ENCODE data around the gene TERB1.
A peak's percentile ranks its signal among the peaks of the same experiment; 100 is the strongest.

TERB1 gene

GRCh38 chr16:66741950-66742808 is 59.2 kb downstream of the TERB1 start:
- DNase-seq = no peak

- no peak for DNase-seq
These were observed 60.0 kb downstream of the TERB1 start for GRCh38 chr16:66741169-66741900.

- no peak for DNase-seq
These were observed 60.9 kb downstream of the TERB1 start for GRCh38 chr16:66740533-66740932.

- DNase-seq = peak; percentile 43 to 47
These were observed 61.4 kb downstream of the TERB1 start for GRCh38 chr16:66740010-66740409.

GRCh38 chr16:66735891-66736290 is 65.5 kb downstream of the TERB1 start:
- no peak for DNase-seq

- DNase-seq = no peak
These were observed 70.3 kb downstream of the TERB1 start for GRCh38 chr16:66731101-66731500.

- DNase-seq = no peak
These were observed 72.6 kb downstream of the TERB1 start for GRCh38 chr16:66728804-66729203.

- peak in 1 of 2 experiments; percentile 25 for DNase-seq
These were observed 73.1 kb downstream of the TERB1 start for GRCh38 chr16:66728117-66728787.

- no peak for DNase-seq
These were observed 80.6 kb downstream of the TERB1 start for GRCh38 chr16:66720766-66721165.

- no peak for DNase-seq
These were observed 82.1 kb downstream of the TERB1 start for GRCh38 chr16:66719246-66719645.

GRCh38 chr16:66717776-66718175 is 83.6 kb downstream of the TERB1 start:
- no peak for DNase-seq

GRCh38 chr16:66717112-66717675 is 84.2 kb downstream of the TERB1 start:
- DNase-seq = peak; percentile 27 to 28

GRCh38 chr16:66714654-66715307 is 86.6 kb downstream of the TERB1 start:
- DNase-seq = no peak

GRCh38 chr16:66714062-66714461 is 87.3 kb downstream of the TERB1 start:
- no peak for DNase-seq

GRCh38 chr16:66713076-66713475 is 88.3 kb downstream of the TERB1 start:
- DNase-seq = no peak

- DNase-seq = no peak
These were observed 88.9 kb downstream of the TERB1 start for GRCh38 chr16:66712512-66712911.

GRCh38 chr16:66711581-66711980 is 89.8 kb downstream of the TERB1 start:
- DNase-seq = no peak

GRCh38 chr16:66706506-66706880 is 94.9 kb downstream of the TERB1 start:
- DNase-seq = no peak

- no peak for DNase-seq
These were observed 95.4 kb downstream of the TERB1 start for GRCh38 chr16:66705790-66706505.
